HCT116 (cell line): ENCODE results near the gene CBFA2T2. TPM values are rescaled to one million over a fixed set of nuclear protein-coding genes. Genes with fewer than 3 reads are reported as not detected.
A peak's percentile ranks its signal among the peaks of the same experiment; 100 is the strongest.
"Not testable (repeated sequence)": the region's sequence is repeated elsewhere in the genome, so short reads cannot be mapped to it uniquely, and the experiment has no call there.

Experiments
- ATAC-seq: fragments of 200-7000 bp; cut with Tn5 transposase; 2 replicates; pipeline ENCODE4 v1.9.1; 2020; ENCODE audit warnings: mild to moderate bottlenecking, moderate library complexity
- BruUV-seq: library from RNA; stranded (reverse); fragments of 400-500 nt; replicated peaks from 2 replicates; lab custom pipeline; 2021; lab: Mats Ljungman, UMichigan
- CTCF ChIA-PET: fragments of 300-600 bp; sonication (Branson Sonifier 250); formaldehyde crosslinking; loops from one replicate; lab custom pipeline; 2021; ENCODE audit warnings: antibody characterized with exemption; lab: Charles Lee
- POLR2A ChIA-PET: fragments of 300-600, 350-600 bp; sonication (Branson Sonifier 250); formaldehyde crosslinking; loops from one replicate; lab custom pipeline; 2021; ENCODE audit warnings: antibody characterized with exemption; lab: Charles Lee
- RAD21 ChIA-PET, 2 experiments: fragments of 300-600 bp; sonication (Branson Sonifier 250); formaldehyde crosslinking; loops; one replicate each; lab custom pipeline; 2023; ENCODE audit warnings: low total read pairs in 2 of 2; ENCODE audit not compliant: uncharacterized antibody in 2 of 2, unreplicated experiment in 2 of 2, low non-redundant PET in 1 of 2; lab: Charles Lee
- DNase-seq: peaks from one replicate; pipeline ENCODE4 v3.0.0-alpha.2; 2010; ENCODE audit warnings: low read depth, low spot score
- H2AFZ ChIP-seq: fragments of 200-600 bp; shearing (Covaris generic), sonication (generic); 2 replicates; pipeline ENCODE4 v1.6.1; 2017; ENCODE audit warnings: low read depth, mixed run types, mixed read lengths, antibody characterized with exemption, low read length; ENCODE audit not compliant: poor library complexity, severe bottlenecking
- H3K27ac ChIP-seq: 2 replicates; pipeline ENCODE4 v1.5.1; 2012; ENCODE audit warnings: low read depth, low read length
- H3K27me3 ChIP-seq: fragments of 200-600 bp; sonication (generic); 2 replicates; pipeline ENCODE4 v1.6.1; 2016; ENCODE audit warnings: mixed run types, low read length, mixed read lengths; ENCODE audit not compliant: insufficient read depth
- H3K36me3 ChIP-seq, 2 experiments: fragments of 200-500 bp in 1 of 2; fragments of 200-600 bp in 1 of 2; sonication (Bioruptor generic) in 1 of 2; sonication (generic) in 1 of 2; 2 replicates each; pipeline versions ENCODE4 v1.5.1 to v1.6.1; 2014 to 2016; ENCODE audit warnings: low read length in 2 of 2, inconsistent platforms in 1 of 2, mixed read lengths in 1 of 2, mixed run types in 1 of 2; ENCODE audit not compliant: insufficient read depth in 2 of 2, control insufficient read depth in 1 of 2
- H3K4me1 ChIP-seq, 2 experiments: fragments of 200-600 bp in 1 of 2; sonication (generic) in 1 of 2; 2 replicates each; pipeline versions ENCODE4 v1.5.1 to v1.6.1; 2012 to 2017; ENCODE audit warnings: low read length in 2 of 2, inconsistent platforms in 1 of 2, mild to moderate bottlenecking in 1 of 2, mixed read lengths in 1 of 2, mixed run types in 1 of 2, moderate library complexity in 1 of 2; ENCODE audit not compliant: insufficient read depth in 2 of 2, control insufficient read depth in 1 of 2
- H3K4me2 ChIP-seq: fragments of 200-600 bp; sonication (generic); 2 replicates; pipeline ENCODE4 v1.6.1; 2017; ENCODE audit warnings: mixed run types, low read length, mixed read lengths
- H3K4me3 ChIP-seq, 2 experiments: fragments of 200-600 bp in 1 of 2; sonication (generic) in 1 of 2; replicated peaks in 1 of 2; 2 replicates each; pipeline ENCODE4 v1.5.1; 2011 to 2016; ENCODE audit warnings: low read length in 2 of 2, control low read depth in 1 of 2, low read depth in 1 of 2, mild to moderate bottlenecking in 1 of 2, mixed read lengths in 1 of 2, mixed run types in 1 of 2
- H3K79me2 ChIP-seq: fragments of 200-600 bp; sonication (generic); 2 replicates; pipeline ENCODE4 v1.6.1; 2017; ENCODE audit warnings: mild to moderate bottlenecking, mixed run types, low read length, moderate library complexity, mixed read lengths; ENCODE audit not compliant: insufficient read depth
- H3K9ac ChIP-seq: fragments of 200-600 bp; sonication (generic); 2 replicates; pipeline ENCODE4 v1.6.1; 2016; ENCODE audit warnings: low read length, mixed read lengths
- H3K9me2 ChIP-seq: fragments of 200-600 bp; sonication (generic), shearing (Covaris generic); 2 replicates; pipeline ENCODE4 v1.6.1; 2017; ENCODE audit warnings: mixed run types, mild to moderate bottlenecking, moderate library complexity; ENCODE audit not compliant: insufficient read depth
- H3K9me3 ChIP-seq, 2 experiments: fragments of 200-500 bp in 1 of 2; fragments of 200-600 bp in 1 of 2; sonication (Bioruptor generic) in 1 of 2; sonication (generic) in 1 of 2; 2 replicates each; pipeline ENCODE4 v1.6.1; 2014 to 2017; ENCODE audit warnings: low read length in 2 of 2, mixed read lengths in 2 of 2, inconsistent platforms in 1 of 2, low read depth in 1 of 2, mild to moderate bottlenecking in 1 of 2, mixed run types in 1 of 2, moderate library complexity in 1 of 2; ENCODE audit not compliant: control insufficient read depth in 1 of 2, insufficient read depth in 1 of 2
- H4K20me1 ChIP-seq: fragments of 200-600 bp; sonication (generic), shearing (Covaris generic); 2 replicates; pipeline ENCODE4 v1.6.1; 2017; ENCODE audit warnings: mixed run types, mild to moderate bottlenecking, moderate library complexity; ENCODE audit not compliant: insufficient read depth
- intact Hi-C: fragments of 100-400 bp; cut with micrococcal nuclease; formaldehyde crosslinking; loops from 2 replicates; pipeline ENCODE4 v1.10.0; 2022
- total RNA-seq: library from RNA; stranded (reverse); gene quantifications from one replicate; pipeline ENCODE4 v1.2.1, GENCODE V29; 2021; ENCODE audit not compliant: unreplicated experiment
- TF ChIP-seq, protein P1 (sequence below): IDR thresholded peaks from 2 replicates; pipeline ENCODE4 v1.6.1; 2012
- TF ChIP-seq, protein P2 (sequence below), 3 experiments: fragments of 200-600 bp in 1 of 3; sonication (generic) in 1 of 3; IDR thresholded peaks in 2 of 3; conservative IDR thresholded peaks in 1 of 3; 2 replicates each; pipeline ENCODE4 v1.5.1; 2012 to 2017; ENCODE audit warnings: low read depth in 2 of 3, low read length in 2 of 3, antibody characterized with exemption in 1 of 3, borderline replicate concordance in 1 of 3, control low read depth in 1 of 3, mild to moderate bottlenecking in 1 of 3, mixed read lengths in 1 of 3, mixed run types in 1 of 3, moderate library complexity in 1 of 3; ENCODE audit not compliant: insufficient read depth in 1 of 3

Gene CBFA2T2
- total RNA-seq, 1 experiment from 2014 or later: 8.0 TPM

DNA sequence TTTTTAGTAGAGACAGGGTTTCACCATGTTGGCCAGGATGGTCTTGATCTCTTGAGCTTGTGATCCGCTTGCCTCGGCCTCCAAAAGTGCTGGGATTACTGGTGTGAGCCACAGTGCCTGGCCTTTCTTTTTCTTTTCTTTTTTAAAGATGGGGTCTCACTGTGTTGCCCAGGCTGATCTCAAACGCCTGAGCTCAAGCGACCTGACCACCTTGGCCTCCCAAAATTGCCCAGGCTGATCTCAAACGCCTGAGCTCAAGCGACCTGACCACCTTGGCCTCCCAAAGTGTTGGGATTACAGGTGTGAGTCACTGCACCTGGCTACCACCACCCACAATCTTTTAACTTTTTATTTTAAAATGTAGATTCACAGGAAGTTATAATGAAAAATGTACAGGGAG is 71.2 kb downstream of the CBFA2T2 start:
- POLR2A ChIA-PET, H3K27me3 ChIP-seq: not testable (repeated sequence)

DNA sequence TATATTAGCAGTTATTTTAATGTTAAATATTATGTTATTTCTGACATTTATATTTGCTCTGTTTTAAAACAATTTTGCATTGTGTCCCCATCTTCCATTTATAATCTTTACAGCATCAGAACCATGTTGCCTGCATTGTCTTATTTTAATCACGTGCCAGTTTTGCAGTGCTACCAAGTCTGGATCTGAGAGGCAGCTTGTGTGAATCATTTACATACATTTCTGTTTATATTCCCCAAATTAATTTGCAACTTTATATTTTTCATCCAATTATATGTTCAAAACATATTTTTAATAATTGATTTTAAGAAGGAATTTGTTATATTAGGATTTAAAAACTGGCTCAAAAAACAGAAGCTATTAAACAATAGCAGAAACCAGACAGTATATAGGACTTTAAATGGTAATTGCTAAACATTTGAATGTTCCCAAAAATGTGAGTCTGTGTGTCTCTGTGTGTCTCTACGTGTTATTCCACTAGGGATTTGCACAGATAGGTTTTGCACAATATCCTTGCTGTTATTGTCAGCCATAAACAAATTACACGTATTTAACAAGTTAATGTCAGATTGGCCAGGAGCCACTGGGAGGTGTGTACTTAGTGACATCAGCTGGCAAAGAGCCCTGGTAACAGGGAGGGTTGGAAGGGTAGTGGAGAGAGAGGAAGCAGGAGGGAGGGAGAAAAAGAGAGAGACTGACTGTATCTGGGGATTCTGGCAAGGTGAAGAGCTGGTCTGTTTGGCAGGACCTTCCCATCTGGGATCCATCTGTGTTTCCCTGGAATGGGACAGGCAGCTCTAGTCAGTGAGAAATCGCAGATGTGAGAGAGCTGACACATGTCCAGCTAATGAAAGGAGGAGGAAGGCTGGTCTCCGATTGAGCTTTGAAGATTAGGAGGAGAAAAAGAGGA is 72.1 kb downstream of the CBFA2T2 start:
- no TSS peak for BruUV-seq
- H2AFZ ChIP-seq: no peak overlapping the region
- no peak overlapping the region for H3K9ac ChIP-seq
- no peak overlapping the region for H3K27ac ChIP-seq
- H3K9me2 ChIP-seq: no peaks in the 10 kb centered on the region
- no peaks in the 10 kb centered on the region for H3K9me3 ChIP-seq
- H3K4me3 ChIP-seq: no peak overlapping the region
- intact Hi-C loops: no loop called here
- ChIA-PET RAD21 (no interaction called here), CTCF (no interaction called here), POLR2A (no interaction called here)
- H4K20me1 ChIP-seq: no peaks in the 10 kb centered on the region
- H3K27me3 ChIP-seq: no peaks in the 10 kb centered on the region
- no peaks in the 10 kb centered on the region for H3K36me3 ChIP-seq
- TF ChIP-seq, protein P1, sequence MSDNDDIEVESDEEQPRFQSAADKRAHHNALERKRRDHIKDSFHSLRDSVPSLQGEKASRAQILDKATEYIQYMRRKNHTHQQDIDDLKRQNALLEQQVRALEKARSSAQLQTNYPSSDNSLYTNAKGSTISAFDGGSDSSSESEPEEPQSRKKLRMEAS: 0 out of 2 replicates have a peak, but pooled peaks have one; percentile 11
- TF ChIP-seq, protein P2, sequence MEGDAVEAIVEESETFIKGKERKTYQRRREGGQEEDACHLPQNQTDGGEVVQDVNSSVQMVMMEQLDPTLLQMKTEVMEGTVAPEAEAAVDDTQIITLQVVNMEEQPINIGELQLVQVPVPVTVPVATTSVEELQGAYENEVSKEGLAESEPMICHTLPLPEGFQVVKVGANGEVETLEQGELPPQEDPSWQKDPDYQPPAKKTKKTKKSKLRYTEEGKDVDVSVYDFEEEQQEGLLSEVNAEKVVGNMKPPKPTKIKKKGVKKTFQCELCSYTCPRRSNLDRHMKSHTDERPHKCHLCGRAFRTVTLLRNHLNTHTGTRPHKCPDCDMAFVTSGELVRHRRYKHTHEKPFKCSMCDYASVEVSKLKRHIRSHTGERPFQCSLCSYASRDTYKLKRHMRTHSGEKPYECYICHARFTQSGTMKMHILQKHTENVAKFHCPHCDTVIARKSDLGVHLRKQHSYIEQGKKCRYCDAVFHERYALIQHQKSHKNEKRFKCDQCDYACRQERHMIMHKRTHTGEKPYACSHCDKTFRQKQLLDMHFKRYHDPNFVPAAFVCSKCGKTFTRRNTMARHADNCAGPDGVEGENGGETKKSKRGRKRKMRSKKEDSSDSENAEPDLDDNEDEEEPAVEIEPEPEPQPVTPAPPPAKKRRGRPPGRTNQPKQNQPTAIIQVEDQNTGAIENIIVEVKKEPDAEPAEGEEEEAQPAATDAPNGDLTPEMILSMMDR (IDR thresholded peaks at IDR 0.05 in 2 of 3, conservative IDR thresholded peaks at IDR 0.05 in 1 of 3; ENCODE audit: borderline replicate concordance in 1 of 3, insufficient read depth in 1 of 3, low read depth in 2 of 3, low read length in 2 of 3): no peak
- DNase-seq (peak; percentile 28), ATAC-seq (peak; percentile 54; the same call in 1 of the 2 replicates)
- no peaks in the 10 kb centered on the region for H3K79me2 ChIP-seq
- H3K4me2 ChIP-seq: peak overlapping the region; percentile 42; the same call in 1 of the 2 replicates
- H3K4me1 ChIP-seq: peaks cover 10 to 13% of the 10 kb centered on the region in 2 experiments; a peak in 3 of 4 replicates

More for the DNA sequence above, 71.2 kb downstream of the CBFA2T2 start:
- H3K4me3 ChIP-seq, H3K79me2 ChIP-seq, intact Hi-C loops, ATAC-seq, H3K27ac ChIP-seq, H3K4me2 ChIP-seq, BruUV-seq, H3K9me3 ChIP-seq, DNase-seq, H2AFZ ChIP-seq, H3K36me3 ChIP-seq, CTCF ChIA-PET, RAD21 ChIA-PET, H3K9ac ChIP-seq, H3K9me2 ChIP-seq, H4K20me1 ChIP-seq: not testable (repeated sequence)
- peaks cover 10 to 13% of the 10 kb centered on the region in 2 experiments; a peak in 3 of 4 replicates for H3K4me1 ChIP-seq
